IPS-15b (cell line): Measurements from ENCODE around the gene HCFC1.

Experiments used
- H3K27me3 ChIP-seq: one replicate; pipeline ENCODE4 v1.6.1; 2013; ENCODE audit warnings: low read length; ENCODE audit not compliant: control insufficient read depth, insufficient read depth
- H3K36me3 ChIP-seq: one replicate; pipeline ENCODE4 v1.6.1; 2013; ENCODE audit warnings: low read length; ENCODE audit not compliant: control insufficient read depth, insufficient read depth
- H3K4me1 ChIP-seq: one replicate; pipeline ENCODE4 v1.6.1; 2013; ENCODE audit warnings: mild to moderate bottlenecking, low read length; ENCODE audit not compliant: control insufficient read depth, insufficient read depth
- H3K4me3 ChIP-seq: one replicate; pipeline ENCODE4 v1.5.1; 2013; ENCODE audit warnings: low read depth, low read length
- H3K9ac ChIP-seq: one replicate; pipeline ENCODE4 v1.6.1; 2013; ENCODE audit warnings: low read depth, mild to moderate bottlenecking, low read length
- H3K9me3 ChIP-seq: one replicate; pipeline ENCODE4 v1.6.1; 2013; ENCODE audit warnings: mild to moderate bottlenecking, low read length; ENCODE audit not compliant: control insufficient read depth, insufficient read depth

Gene HCFC1

DNA sequence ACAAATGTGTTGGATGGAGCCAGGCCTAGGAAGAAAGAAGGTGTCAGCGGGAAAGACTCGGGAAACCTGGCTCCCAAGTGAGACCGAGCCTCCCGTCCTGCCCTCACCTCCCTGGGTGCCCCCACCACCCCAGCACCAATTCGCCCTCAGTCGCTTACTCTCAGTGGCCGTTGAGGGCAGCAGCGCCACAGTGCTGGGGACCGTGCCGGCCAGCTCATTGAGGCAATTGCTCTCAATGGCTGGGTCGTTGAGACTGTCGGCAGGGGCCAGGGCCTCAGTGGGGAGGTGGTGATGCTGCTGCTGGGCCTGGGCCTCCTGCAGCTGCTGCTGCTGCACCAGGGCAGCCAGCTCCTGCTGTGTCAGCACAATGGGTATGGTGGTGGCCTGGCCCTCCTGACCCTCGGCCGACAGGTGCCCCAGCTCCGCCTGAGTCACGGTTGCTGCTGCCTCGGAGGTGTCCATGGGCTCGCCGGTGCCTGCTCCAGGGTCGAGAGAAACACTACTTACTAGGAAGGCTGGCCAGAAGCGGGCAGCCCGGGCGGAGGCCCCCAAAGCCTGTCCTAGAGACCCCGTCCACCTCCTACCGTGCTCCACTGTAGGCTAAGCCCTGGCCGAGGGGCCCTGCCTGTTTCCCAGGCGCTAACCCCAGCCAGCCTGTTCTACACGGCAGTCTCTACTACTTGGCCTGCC lies 19.8 kb downstream of the HCFC1 start:
- Histone ChIP-seq H3K9ac (no peak overlapping the region), H3K9me3 (peaks cover 4% of the 10 kb centered on the region), H3K4me3 (no peak overlapping the region), H3K27me3 (no peaks in the 10 kb centered on the region), H3K4me1 (no peaks in the 10 kb centered on the region), H3K36me3 (peaks cover 83% of the 10 kb centered on the region)

DNA sequence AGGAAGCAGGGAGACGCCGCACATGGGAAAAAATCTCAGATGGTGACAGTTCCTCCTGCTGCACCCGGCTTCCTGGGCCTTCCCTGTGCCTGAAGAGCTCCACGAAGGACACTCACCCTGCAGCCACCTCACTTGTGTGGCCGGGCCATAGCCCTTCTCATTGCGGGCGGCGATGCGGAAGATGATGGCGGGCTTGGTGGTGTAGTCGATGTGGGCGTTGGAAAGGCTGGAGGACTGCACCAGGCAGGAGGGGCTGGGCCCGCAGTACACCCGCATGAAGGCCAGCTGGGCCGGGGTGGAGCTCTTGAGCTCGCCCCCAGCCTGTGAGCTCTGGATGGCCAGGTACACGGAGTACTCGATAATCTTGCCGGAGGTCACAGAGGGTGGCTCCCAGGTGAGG lies 21.5 kb downstream of the HCFC1 start:
- Histone ChIP-seq H3K27me3 (no peaks in the 10 kb centered on the region), H3K9ac (no peak overlapping the region), H3K36me3 (peaks cover 66% of the 10 kb centered on the region), H3K9me3 (peaks cover 4% of the 10 kb centered on the region), H3K4me3 (no peak overlapping the region), H3K4me1 (no peaks in the 10 kb centered on the region)

- Histone ChIP-seq H3K9ac (no peak overlapping the region), H3K36me3 (peaks cover 56% of the 10 kb centered on the region), H3K4me3 (no peak overlapping the region), H3K4me1 (no peaks in the 10 kb centered on the region), H3K27me3 (no peaks in the 10 kb centered on the region), H3K9me3 (peaks cover 4% of the 10 kb centered on the region)
These were observed 22.5 kb downstream of the HCFC1 start for GRCh38 chrX:153948847-153949805.

DNA sequence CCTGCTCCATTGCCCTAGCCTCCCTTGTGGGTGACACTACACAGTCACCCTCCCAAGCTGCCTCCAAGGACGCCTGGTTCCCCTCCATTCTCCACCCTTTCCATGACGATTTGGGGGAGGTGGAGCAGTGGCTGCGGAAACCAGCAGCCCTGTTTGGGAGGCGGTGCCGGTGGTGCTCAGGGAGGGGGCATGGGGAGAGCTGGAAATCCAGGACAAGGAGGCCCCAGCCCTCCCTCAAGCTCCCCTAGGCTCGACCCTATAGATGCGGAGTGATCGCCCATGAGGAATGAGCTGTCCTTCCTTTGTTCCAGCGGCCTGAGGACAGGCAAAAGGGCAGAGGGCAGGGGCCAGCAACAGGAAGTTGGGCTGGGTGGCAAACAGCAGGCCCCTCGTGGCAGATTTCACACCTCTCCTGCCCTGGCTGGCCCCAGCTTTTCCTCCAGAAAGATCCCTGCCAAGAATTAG lies 23.6 kb downstream of the HCFC1 start:
- Histone ChIP-seq H3K9ac (no peak overlapping the region), H3K4me1 (no peaks in the 10 kb centered on the region), H3K27me3 (no peaks in the 10 kb centered on the region), H3K4me3 (no peak overlapping the region), H3K9me3 (peaks cover 4% of the 10 kb centered on the region), H3K36me3 (peaks cover 46% of the 10 kb centered on the region)

GRCh38 chrX:153947009-153947769 lies 24.4 kb downstream of the HCFC1 start:
- Histone ChIP-seq H3K4me3 (no peak overlapping the region), H3K9me3 (peaks cover 4% of the 10 kb centered on the region), H3K4me1 (no peaks in the 10 kb centered on the region), H3K27me3 (no peaks in the 10 kb centered on the region), H3K9ac (no peak overlapping the region), H3K36me3 (peaks cover 38% of the 10 kb centered on the region)

GRCh38 chrX:153945956-153946943 lies 25.4 kb downstream of the HCFC1 start:
- Histone ChIP-seq H3K4me3 (no peak overlapping the region), H3K9ac (no peak overlapping the region), H3K36me3 (peaks cover 28% of the 10 kb centered on the region), H3K4me1 (no peaks in the 10 kb centered on the region), H3K27me3 (no peaks in the 10 kb centered on the region), H3K9me3 (peaks cover 4% of the 10 kb centered on the region)

DNA sequence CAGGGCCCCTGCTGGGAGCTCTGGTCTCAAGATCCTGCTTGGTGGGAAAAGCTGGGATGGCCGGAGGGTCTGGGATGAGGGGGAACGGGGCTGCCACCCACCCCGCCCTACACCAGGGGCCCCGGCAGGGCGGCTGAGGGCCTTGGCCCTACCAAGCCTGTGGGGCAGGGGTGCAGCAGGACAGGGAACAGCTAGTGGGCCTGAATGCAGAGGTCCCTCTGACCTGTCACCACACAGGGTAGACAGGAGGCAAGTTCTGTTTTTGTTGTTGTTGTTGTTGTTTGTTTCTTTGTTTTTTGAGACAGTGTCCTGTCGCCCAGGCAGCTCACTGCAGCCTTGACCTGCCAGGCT lies 26.8 kb downstream of the HCFC1 start:
- H3K4me3 ChIP-seq, result peak overlapping the region; percentile 52
- H3K9ac ChIP-seq, result no peak overlapping the region
- peaks cover 14% of the 10 kb centered on the region for H3K36me3 ChIP-seq
- peaks cover 4% of the 10 kb centered on the region for H3K9me3 ChIP-seq
- H3K4me1 ChIP-seq, result no peaks in the 10 kb centered on the region
- H3K27me3 ChIP-seq, result no peaks in the 10 kb centered on the region

- H3K4me3 ChIP-seq, result peak within 1 kb of the TSS; percentile 52
- H3K9me3 ChIP-seq, result peaks cover 4% of the 10 kb centered on the region
- no peaks in the 10 kb centered on the region for H3K4me1 ChIP-seq
- no peaks in the 10 kb centered on the region for H3K27me3 ChIP-seq
- H3K9ac ChIP-seq, result no peak within 1 kb of the TSS
- H3K36me3 ChIP-seq, result peaks cover 10% of the 10 kb centered on the region
These were observed 27.3 kb downstream of the HCFC1 start, which contains the start of gene RENBP for GRCh38 chrX:153944140-153944799. RENBP (minus strand) TSS chrX:153944643; CDS start chrX:153944610, 33 bp downstream.

DNA sequence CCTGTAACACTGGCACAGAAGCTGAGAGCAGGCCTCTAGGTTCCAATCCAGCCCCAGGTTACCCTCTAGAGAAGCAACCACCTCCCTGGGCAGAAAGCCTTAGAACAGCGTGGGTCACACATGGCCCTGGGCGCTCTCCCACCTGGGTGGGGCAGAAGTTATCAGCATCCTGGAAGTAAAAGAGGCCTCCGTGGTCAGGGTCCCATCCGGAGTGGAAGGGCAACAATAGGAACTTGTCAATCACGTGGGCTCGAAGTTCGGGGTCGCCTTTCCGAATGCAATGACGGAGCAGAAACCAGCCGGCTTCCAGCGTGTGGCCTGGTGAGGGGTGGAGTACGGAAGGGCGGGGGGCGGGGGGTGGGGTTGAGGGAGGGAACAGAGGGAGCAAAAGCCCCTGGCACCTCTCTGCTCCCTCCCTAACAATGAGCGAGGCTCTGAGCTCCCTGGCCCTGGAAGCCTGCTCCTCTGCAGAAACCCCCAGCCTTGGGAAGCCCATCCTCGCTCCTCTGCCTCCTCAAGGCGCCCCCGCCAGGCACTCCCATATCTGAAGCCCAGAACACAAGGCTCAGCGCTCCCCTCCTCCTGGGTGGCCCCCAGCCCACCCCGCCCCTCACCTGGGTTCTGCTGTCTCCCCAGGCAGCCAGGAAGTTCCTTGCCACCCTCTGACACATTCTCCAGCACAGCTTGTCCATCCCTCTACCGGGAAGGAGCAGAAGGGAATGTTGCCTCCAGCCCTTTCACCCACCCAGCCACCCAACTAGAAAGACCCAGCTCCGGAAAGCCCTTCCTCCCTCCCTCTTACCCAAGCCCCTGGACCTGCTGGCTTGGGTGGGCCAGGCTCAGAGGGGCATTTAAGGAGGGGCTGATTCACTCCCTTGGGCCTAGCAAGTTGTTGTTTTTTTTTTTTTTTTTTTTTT lies 30.0 kb downstream of the HCFC1 start:
- no peaks in the 10 kb centered on the region for H3K36me3 ChIP-seq
- H3K9me3 ChIP-seq, result no peaks in the 10 kb centered on the region
- no peaks in the 10 kb centered on the region for H3K27me3 ChIP-seq
- H3K4me1 ChIP-seq, result no peaks in the 10 kb centered on the region
- H3K4me3 ChIP-seq, result peak overlapping the region; percentile 30
- no peak overlapping the region for H3K9ac ChIP-seq

DNA sequence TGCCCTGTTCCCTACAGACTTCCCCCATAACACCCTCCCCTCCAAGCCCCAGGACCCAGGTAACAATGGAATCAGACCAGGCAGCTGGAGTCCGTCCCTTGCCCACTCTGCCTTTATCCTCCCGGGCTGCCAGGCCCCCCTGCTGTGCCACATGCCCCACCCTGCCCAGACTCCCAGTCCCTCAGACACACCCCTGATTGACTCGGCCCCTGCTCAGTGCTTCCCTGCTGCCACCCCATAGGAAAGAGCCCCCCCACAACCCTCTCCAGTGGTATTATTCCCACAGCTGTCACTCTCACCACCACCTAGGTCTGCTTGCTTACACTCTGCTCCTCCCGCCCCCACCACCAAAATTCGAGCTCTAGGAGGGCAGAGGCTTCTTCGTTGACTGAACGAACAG lies 32.0 kb downstream of the HCFC1 start:
- Histone ChIP-seq H3K4me3 (no peak overlapping the region), H3K4me1 (no peaks in the 10 kb centered on the region), H3K27me3 (no peaks in the 10 kb centered on the region), H3K36me3 (no peaks in the 10 kb centered on the region), H3K9me3 (no peaks in the 10 kb centered on the region), H3K9ac (no peak overlapping the region)
